HG03571 (cell line): ENCODE measurements around the gene ID2.

Source experiments
- ATAC-seq: cut with Tn5 transposase; IDR thresholded peaks from one replicate; pipeline ENCODE4 v1.9.1; 2021; ENCODE audit not compliant: unreplicated experiment

The ID2 gene, protein sequence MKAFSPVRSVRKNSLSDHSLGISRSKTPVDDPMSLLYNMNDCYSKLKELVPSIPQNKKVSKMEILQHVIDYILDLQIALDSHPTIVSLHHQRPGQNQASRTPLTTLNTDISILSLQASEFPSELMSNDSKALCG

DNA sequence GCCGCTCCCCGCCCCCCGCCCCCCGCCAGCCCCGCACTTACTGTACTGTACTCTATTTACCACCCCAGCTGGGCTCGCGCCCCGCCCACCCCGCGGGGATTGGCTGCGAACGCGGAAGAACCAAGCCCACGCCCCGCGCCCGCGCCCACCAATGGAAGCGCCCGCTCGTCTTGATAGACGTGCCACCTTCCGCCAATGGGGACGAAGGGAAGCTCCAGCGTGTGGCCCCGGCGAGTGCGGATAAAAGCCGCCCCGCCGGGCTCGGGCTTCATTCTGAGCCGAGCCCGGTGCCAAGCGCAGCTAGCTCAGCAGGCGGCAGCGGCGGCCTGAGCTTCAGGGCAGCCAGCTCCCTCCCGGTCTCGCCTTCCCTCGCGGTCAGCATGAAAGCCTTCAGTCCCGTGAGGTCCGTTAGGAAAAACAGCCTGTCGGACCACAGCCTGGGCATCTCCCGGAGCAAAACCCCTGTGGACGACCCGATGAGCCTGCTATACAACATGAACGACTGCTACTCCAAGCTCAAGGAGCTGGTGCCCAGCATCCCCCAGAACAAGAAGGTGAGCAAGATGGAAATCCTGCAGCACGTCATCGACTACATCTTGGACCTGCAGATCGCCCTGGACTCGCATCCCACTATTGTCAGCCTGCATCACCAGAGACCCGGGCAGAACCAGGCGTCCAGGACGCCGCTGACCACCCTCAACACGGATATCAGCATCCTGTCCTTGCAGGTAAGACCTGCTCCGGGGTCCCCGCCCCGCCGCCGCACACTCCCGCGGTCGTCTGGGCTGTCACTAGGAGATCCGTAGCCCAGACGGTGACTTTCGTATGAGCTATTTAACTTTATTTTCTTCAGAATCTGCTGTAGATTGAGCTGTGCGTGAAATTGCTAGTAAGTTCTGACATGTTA is at the start of gene ID2:
Gene ID2 (plus strand): TSS at position 271 of the 907 bp plus-strand sequence. CDS start 110 bp downstream, at position 381.
- ATAC-seq = peak; percentile 58

DNA sequence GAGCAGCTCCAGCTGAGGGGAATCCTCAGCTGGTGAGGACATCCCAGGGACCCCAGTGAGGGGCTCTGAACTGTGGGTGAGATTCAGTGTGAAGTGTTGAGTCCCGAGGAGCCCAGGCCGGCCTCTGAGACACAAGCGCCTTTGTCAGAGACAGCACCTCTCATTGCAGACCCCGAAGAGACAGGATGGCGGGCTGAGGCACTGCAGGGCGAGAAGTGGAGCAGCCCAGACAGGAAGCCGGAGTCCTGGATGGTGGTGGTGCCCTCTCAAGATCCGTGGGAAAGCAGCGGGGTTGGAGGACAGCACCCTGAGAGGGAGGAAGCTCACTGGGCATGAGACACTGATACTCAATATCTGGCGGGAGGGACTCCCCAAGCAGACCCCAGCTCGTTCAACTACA is 49.1 kb upstream of the ID2 start:
- no peak for ATAC-seq

DNA sequence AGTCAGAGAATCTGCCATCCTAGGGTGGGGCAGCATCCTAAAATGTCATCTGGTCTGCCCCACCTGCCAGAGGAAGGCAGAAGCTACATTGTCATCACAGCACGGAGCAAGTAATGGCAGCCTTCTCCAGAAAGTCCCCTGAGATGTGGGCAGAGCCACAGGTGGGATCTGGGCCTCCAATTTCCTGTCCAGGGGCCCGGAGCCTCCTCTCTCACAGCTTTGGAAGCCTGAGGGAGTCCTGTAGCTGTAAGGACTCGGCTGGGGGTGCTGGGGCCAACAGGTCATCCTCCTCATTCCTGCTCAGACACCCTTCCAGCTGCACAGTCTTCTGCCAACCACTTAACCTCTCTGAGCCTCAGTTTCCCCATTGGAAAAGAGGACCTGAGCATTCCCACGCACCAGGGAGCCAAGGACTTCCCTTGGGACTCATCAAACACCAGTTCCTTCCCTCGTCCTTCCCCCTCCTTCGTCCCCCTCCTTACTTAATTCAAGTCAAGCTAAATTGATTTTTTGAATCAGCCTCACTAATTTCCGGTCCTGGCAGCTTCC is 48.6 kb upstream of the ID2 start:
- no peak for ATAC-seq

DNA sequence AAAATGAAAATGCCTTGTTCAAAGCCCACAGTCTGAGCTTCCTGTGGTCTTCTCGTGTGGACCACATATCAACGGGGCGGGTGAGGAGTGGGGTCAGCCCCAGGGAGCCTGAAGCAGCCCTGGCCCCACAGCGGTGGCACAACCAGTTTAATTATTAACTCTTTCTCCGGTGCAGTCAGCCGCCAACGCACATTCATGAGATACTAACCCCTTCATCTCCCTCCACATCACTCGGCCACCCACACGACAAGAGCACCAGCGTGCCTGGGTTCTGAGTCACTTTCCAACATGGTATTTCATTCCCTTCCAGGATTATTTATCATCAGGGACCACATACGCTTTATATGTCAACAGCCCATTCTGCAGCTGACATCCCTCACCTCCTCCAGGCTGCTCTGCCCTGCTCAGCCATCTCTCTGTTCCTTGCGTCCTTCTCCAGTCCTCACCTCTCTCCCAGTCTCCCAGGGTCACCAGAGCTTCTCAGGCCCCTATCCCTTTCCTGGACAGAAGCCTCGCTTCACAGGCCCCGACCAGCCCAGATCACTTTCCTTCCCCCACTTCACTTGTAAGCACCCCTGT is 48.0 kb upstream of the ID2 start:
- ATAC-seq = no peak

DNA sequence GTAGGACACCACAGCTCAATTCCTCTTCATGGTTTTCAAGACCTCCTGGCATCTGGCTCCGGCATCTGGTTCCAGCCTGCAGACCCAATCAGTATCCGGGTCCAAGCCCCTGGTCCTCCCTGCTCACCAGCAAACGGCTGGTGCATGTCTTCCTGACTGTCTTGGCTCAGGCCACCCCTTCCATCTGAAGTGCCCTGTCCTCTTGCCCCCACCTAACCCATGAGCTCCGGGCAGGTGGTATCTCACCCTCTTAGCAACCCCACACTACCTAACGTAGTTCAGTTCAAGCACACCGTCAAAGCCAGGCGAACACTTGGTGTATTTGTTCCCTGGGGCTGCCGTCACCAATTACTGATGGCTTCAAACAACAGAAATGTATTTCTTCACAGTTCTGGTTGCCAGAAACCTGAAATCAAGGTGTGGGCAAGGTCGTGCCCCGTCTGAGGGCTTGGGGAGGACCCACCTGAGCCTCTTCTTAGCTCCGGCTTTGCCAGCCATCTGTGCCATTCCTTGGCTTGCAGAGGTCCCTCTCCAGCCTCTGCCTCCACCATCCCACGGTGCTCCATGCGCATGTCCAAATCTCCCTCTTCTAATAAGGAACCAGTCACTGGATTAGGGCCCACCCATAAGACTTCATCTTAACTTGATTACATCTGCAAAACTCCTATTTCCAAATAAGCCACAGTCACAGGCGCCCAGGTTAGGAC is 47.2 kb upstream of the ID2 start:
- no peak for ATAC-seq

DNA sequence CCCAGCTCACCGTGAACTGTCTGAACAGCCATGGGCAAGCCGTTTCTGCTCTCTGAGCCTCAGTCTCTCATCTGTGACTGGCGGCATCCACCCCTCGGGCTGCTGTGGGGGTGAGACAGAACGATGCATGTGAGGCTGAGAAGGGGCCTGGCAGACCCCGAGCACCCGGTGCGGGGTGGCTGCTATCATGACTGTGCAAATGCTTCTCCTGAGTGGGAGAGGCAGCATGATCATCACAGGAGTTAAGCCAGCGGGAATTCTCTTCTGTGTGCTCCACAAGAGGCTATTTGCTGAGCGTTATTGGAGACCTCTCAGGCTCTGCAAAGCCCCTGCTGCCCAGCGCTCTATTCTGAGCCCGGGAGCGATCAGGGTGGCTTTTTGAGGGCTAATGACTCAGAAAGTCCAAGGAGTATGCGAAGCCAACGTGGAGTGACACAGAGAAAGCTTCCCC is 45.8 kb upstream of the ID2 start:
- no peak for ATAC-seq

DNA sequence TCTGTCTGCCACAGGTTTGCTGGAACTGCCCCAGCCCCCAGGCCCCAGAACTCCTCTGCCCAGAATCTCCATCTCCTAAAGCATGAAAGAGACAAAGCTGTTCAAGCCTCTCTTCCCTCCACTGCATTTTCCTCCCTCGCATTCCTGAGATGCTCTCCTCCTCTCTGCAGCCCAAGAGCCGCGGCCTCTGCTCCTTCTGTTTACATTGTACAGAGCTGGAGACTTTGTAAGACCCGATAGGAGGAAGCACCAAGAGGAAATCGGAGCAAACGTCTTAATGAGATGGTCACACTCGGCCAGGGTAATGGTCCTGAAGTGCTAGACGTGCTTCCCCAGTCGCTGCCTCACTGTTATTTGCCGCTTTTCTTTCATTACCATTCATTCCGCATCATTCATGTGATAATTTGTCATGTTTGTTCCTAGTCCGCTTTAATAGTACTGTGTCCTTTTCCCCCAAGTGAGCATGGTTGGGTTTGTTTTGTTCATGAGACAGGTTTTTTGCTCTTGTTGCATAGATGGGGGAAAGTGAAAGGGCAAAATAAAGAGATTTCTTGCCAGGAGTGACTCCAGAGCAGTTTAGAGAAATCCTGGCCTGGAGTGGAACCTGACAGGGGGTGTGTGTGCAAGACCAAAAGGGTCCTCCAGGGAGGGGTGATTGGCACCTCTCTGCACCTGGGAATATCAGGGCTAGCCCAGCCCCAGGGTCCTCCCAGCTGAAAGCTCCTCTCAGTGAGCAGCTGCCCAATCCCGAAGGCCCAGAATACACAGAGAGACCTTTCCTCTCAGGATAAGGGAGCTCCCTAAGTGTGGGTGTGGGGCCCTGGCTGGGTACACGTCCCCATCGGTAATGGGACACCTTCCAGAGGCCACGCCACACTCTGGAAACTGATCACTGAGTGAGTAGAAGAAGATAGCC is 44.9 kb upstream of the ID2 start:
- no peak for ATAC-seq

DNA sequence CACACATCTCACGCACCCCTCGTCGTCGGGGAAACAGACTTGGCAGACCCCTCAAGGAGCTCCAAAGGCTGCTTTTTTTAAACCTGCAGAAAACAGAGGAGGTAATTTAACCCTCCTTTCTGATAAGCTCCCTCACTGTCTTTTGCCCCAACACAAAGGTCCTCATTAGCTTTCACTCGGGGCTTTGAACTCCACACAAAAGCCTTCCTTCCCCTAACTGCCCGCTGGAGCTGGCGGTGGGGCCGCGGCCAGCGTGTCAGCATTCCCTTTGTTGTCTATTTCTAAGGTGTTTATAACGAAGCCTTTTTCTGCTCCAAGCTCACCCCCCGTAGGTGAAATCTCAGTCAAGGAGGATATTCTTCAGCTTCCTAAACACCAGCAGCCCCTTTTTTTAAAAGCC is 43.5 kb upstream of the ID2 start:
- ATAC-seq = no peak

DNA sequence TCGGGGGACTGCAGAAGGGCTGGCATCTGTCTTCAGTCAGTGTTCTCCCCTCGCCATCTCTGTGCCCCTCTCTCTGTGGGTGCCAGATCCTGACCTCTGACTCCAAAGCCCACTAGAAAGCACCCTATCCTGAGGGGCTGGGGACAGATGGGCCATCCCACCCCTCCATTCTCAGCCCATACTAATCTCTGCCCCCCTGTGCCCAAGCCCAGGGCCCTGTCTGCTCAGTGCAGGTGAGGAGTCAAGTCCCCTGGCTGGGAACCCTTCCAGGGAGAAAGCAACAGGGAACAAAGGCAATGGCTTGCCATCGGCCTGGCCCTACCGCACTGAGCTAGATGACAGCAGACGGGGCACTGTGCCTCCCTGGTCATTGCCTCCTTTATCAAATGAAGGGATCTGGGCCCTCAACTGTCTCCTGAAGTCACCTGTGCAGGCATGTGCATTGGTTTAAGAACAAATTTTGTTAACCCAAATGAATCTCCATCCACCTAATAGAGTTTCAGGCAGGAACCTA is 42.7 kb upstream of the ID2 start:
- no peak for ATAC-seq

DNA sequence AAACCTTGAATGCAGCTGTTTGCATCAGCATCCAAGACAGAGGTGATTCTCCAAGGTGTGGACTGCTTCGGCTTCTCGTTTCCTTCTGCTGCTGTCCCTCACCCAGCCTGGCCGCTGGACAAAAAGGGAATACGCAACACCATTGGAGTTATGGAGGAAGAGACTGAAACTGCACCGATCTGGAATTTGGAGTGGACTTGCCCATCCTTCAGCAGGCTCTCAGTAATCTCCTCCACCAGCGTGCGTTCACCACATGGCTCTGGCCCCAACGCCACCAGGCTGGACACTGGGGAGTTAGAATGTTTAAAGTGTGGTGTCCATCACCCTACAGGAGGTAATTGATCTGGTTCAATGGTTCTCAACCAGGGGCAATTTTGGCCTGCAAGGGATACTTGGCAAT is 41.4 kb upstream of the ID2 start:
- ATAC-seq = no peak

DNA sequence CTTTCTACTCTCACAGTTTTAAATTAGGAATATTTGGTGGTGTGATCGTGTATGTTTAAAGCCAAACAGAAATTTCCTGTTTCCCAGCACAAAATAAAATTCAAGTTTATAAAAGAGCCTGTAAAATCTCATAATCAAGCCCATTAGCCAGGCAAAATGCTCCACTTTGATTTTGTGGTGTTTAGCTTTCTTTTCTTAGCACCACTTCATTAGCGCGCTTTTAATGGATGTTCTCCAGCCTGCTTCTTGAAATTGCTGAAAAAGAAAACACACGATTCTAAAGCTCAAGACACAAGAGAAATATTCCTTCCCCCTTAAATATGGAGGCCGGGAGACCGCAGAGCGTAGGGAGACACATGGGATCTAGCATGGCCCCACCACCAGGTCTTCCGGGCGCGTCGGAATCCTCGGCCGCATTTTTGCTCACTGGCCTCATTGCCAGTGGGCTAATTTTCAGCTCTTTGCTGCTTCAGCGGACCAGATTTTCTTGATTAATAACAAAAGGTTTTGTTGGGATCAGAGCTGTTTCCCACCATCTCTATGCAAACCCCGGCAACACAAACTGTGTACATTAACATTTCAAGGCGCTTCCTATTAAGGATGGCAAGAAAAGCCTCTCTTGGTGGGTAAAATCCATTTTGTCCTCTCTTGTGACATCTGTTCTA is 40.4 kb upstream of the ID2 start:
- ATAC-seq = no peak

DNA sequence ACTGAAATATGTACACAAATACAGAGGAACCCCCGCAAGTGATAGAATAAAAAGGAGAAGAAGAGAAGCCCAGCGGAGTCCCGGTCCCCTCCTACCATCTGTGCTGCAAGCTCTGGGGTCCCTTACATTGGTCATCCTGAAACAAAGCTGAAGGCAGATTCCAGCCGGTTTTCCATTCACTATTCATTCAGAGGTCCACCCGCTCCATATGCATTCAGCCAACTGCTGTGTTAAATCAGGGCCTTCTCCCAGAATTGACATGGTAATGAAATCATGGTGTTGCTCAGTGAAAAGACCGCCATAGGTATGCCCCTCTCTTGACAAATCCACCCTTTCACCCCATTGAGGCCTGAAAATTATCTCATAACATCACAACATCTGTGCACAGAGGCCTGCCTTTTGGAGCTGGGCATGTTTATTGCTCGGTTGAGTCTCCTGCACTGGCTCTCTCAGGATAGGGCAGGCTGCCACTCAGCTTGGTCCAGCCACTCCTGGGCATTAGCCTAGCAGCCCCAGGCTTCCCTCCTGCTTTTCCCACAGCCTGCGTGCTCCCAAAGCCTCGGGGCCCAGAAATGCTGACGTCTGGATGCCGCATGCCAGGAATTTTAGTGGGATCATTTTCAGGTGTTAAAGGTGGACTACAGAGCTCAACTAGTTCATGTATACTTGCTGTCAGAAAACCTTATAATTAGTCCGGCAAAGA is 39.3 kb upstream of the ID2 start:
- ATAC-seq = no peak

DNA sequence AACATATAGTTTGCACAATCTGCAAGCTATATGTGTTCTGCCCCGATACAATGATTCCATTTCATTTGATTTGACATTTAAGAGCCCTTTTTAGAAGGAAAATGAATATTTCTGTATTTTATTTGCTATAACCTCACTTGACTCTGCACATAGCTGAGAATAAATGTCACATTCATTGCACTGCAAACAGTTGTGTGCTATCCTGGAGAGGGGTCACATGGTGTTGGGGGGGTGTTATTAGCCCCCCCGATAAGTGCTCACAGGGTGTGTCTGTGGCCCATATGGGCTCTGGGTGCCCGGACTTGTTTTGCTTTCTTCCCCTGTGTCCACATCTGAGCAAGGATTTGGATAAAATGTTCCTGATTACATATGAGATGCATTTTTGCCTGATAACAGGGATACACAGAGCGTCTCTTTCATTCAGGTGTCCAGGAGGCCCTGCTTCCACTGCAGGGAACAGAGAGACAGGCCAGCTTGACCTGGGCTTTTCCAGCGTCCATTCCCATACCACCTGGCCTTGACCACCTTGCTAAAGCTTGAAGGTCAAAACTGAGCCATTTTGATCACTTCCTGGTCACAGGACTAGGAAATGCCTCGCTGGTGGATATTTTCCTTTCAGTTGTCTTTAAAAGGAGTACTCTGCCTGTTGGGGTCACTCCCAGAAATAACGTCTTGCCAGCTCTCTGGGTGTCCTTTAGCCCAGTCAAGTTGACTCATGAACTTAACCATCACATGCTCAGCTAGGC is 38.4 kb upstream of the ID2 start:
- no peak for ATAC-seq

DNA sequence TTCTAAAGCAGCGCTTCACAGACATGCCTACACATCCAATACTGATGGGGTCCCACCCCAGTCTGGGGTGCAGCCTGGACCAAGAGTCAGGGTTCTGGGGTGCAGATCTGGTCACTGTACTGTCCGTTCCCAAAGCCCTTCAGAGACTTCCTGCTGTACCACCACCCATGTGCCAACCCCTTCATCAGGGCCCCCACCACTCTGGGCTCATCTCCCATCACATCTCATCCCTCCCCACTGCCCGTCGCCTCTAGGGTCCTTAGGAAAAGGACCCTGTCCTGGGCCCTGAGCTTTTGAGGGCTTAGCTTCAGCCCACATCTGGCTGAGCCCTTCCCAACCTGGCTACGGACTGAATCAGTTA is 37.9 kb upstream of the ID2 start:
- no peak for ATAC-seq

DNA sequence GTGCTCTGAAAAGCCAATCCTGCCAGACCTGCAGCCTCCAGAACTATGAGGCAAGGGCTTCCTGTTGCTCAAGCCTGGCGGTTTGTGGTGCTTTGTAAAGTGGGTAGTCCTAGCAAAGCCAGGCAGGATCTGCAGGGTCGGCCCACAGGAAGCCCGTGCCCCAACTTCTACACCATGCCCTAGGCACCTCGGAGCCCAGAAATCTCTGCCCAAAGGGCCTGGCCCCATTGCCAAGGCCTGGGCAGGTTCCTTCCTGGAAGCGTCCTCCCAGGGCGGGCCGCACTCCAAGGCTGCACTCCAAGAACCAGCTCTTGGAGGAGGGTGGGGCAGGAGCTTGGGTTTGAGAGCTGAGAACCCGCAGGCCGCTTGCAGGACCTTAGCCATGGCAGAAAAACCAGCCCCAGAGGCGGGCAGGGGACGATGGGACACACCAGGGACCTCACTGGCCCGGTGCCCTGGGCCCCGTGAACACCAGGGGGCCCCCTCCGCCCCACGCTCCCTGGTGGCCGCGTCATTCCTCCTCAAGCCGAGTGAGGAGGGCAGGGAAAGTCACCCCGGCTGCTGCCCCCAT is 37.2 kb upstream of the ID2 start:
- no peak for ATAC-seq

DNA sequence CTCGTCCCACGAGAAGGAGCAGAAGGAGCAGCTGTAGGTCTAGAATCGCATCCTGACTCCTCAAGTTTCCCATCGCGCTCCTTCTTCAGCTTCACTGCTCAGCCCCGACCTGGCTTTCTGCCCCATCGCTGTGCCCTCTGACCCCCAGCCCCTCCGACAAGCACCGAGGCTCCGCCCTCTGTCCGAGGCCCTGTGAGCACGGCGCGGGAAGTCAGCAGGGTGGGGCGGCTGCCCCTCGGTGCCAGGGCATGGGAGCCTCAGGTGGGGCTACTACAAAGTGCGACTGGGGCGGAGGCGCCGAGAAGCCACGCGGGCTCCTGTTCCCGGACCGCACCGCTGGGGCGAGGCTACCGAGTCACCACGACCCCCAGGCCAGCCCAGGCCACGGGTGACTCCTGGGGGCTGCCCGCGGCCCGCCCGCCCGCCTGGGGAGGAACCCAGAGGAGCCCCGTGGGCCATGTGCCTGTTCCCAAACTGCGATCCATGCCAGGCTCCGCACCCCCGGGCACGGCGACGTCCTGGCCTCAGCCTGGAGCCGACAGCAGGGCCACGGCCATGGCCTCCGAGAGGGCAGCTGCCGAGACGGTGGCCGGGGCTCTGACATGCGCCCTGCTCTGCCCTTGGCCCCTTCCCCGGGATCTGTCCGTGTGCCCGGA is 36.6 kb upstream of the ID2 start:
- no peak for ATAC-seq

DNA sequence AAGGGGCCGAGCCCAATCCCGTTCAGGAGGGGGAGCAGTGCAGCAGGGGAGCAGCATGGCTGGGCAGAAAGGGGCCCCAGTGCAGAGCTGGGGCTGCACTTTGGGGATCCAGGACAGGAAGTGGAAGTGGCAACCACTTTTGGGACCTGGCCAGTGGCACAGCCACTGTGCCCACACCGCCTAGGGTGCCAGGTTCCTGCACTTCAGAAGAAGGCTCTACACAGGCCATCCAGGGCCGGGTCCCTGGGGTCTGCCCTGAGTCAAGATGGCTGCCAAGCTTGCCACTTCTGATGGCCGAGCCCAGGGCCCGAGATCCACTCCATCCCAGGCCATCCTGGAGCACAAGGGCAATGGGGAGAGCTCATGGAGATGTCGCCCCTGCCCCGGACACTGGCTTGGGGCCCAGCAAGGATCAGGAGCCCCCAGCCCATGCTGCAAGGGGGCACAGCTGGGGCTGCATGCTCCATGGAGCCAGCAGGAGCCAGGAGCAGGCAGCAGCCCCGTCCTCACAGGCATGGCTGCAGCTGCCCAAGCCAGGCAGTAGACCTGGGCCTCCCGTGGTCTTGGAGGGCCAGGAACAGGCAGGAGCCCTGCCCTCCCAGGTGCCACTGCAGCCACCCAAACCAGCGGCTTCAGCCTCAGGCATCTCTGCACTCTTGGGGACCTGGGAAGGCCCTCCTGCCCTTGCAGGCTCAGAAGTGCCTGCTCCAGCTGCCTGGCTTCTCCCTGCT is 35.0 kb upstream of the ID2 start:
- no peak for ATAC-seq
